Stimulated activated CD4-positive, alpha-beta T cell treated with anti-CD3 and anti-CD28 coated beads, Interleukin-4, amount 100 ng/mL, for 24 hours (primary cell): ENCODE results near the gene CCDC89.
"Not testable (repeated sequence)": the region's sequence is repeated elsewhere in the genome, so short reads cannot be mapped to it uniquely, and the experiment has no call there.

ENCODE experiments used
- DNase-seq: peaks from one replicate; pipeline ENCODE4 v3.0.0-alpha.2; 2020

CCDC89 gene

DNA sequence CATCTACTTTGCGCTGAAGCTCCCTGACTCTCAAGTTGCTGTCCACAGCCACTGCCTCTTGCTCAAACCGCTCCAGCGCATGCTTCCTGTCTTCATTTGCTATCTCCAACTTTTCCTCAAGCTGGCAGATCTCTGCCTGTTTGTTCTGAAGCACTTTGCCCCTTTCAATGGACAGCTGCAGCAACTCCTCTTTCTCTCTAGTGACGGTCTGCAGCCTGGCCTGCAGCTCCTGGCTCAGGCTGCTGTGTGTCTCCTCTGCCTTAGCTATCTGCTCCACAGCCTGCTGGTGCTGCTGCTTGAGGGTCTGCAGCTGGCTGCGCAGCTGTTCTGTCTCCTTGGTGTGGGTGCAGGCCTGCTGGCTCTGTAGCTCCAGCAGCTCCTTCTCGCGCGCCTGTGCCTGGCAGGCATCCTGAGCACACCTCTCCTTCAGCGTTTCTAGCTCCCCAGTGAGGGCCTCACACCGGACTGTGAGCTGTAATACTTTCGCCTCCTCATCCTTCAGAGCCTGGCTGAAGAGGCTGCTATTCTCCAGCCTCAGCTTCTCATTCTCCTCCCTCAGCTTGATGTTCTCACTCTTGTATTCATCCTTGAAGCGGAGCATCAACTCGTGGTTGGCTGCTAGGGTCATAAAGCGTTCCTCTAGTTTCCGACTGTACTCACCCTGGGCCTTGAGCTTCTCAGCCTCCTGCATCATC is 723 bp downstream of the CCDC89 start:
- no peak for DNase-seq

- peak; percentile 68 for DNase-seq
Measured at GRCh38 chr11:85682330-85683305, 3.4 kb downstream of the CCDC89 start.

DNA sequence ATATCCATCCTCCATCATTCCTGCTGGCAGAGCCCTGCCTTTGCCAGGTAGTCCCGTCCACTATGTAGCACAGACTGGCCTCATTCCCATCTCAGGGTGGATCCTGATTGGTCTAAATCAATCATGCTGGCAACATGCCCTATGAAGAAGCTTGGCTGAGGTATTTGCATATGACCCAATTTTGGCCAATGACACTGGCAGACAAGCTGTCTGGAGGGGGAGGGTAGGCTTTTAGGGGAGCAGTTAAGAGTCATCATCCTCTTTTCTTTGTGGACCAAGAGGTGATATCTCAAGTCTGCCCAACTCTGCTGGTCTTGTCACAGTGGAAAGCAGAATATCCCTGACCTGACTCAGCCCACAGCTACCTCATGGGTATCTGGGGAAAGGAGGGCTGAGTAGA is 5.1 kb downstream of the CCDC89 start:
- DNase-seq: no peak

GRCh38 chr11:85679576-85679975 is 6.4 kb downstream of the CCDC89 start:
- DNase-seq: no peak

DNA sequence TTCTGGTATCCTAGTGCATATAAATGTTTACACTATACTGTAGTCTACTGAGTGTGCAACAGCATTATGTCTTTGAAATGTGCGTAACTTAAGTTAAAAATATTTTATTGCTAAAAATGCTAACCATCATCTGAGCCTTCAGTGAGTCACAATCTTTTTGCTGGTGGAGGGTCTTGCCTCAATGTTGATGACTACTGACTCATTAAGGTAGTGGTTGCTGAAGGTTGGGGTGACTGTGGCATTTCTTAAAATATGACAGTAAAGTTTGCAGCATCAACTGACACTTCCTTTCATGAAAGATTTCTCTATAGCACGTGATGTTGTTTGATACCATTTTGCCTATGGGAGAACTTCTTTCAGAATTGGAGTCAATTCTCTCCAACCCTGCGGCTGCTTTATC is 12.6 kb downstream of the CCDC89 start:
- DNase-seq: no peak

GRCh38 chr11:85672105-85672902 is 13.7 kb downstream of the CCDC89 start:
- no peak for DNase-seq

GRCh38 chr11:85670949-85671663 is 14.9 kb downstream of the CCDC89 start:
- DNase-seq: not testable (repeated sequence)

DNA sequence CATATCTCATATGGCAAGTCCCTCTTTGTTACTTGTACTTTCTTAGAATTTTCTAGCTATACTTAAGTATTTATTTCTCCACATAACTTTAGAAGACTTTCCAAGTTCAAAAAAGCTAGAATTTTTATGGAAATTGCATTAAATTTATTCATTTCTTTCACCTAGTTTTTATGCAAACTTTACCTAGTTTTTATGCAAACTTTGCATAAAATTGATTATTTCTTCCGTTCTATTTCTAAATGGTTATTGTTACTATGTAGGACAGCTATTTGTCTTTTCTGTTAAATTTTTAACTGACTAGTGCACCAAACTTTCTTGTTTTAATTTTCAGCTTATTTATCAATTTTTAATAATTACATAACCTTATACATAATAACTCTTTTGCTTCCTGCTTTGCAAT is 17.8 kb downstream of the CCDC89 start:
- DNase-seq: no peak

DNA sequence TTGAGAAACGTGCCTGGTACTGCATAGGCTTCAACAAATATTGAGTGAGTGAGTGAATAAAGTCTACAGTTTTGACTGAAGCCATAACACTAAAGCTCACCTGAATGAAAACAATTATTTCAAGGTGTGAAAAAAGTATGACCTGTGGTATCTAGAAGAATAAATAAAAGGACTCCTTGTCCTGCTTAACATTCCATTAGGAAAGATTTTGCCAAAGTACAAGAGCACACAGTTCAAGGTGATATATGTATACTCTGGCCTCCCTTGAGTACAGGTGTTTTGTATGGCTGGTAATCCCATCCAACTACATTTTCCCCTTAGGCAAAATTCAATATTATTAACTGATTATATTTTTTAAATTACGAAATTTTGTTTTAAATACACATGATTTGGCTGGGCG is 19.3 kb downstream of the CCDC89 start:
- no peak for DNase-seq

GRCh38 chr11:85665733-85666132 is 20.3 kb downstream of the CCDC89 start:
- DNase-seq: no peak

- DNase-seq: peak; percentile 97
Measured at GRCh38 chr11:85664615-85665481, 21.1 kb downstream of the CCDC89 start, which contains the start of gene CREBZF. TSS of gene CREBZF (minus strand) at chr11:85665129. CDS start at chr11:85664875, 254 bp downstream.

GRCh38 chr11:85663753-85664614 is 22.0 kb downstream of the CCDC89 start:
- peak; percentile 90 for DNase-seq

DNA sequence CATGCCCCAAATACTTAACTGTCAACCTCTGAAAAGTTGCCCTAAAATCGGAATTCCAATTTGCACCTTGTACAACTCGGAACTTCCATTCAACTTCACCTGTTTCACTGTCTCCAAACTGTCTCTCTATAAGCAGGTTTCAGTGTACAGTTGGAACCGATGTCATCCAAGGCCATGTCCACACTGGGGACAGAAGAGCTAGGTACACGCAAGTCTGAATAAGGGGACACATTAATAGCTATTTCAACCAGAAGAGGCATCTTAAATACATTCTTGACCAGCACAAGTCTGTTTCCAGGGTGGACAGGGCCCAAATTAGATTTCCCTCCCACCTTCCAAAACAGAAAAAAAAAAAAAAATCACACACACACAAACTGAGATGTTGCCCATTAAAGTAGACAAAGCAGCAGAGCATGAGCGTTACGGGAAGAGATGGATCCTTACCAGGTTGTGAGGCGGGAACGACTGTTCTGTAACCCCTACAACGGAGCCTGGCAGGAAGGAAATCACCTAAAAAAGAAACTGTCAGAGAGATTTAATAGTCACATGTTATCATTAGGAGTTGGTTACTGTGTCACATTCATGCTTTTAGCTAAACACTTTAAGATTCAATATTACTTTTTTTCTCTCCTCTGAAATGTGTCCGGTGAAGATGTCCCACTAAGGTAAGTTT is 22.8 kb downstream of the CCDC89 start:
- DNase-seq: no peak

DNA sequence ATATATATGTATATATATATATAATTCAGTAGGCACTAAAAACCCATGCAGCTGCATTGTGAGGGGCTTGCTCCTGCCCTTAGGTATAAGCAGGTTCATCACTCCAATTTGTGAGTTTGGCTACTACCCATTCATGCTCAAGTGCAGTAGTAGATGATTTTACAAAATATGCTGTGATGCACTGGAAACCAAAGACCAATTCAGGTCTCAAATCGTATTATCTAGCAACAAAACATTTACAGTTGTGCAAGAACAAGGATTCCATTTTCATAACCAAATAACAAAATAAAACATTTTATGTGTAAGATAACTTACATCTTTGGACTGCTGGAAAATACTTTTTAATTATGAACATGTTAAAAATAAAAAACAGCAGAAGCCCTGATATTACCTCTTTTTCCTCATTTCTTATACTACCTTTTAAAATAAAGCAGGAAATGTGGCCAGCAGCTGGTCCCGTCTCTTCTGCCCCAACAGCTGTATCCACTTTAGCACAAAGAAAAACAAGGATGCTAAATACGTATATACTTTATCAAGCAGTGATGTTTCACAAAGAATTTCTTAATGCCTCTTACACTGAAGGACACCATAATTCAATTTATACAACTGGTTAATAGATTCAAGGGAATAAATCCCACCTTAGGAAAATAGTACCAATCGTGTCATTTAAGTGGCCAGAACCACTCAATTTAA is 23.9 kb downstream of the CCDC89 start:
- DNase-seq: no peak

DNA sequence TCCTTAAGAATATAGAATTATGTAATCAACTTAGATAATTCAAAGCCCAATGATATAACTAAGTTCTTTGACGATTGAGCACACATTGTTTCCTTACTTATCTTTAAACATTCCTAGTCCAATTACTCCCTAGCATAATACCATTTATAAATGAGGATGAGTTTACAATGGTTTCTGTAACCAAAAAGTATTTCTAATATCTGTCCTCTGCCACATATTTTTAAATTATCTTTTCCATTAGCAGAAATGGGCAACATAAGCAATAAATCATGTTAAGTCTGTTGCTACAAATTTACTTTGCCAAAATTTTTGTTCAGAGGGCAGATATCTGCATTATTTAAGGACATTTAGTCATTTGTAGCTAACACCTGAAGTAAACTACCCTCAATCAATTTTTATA is 27.8 kb downstream of the CCDC89 start:
- DNase-seq: no peak

GRCh38 chr11:85656777-85657176 is 29.2 kb downstream of the CCDC89 start:
- DNase-seq: no peak

DNA sequence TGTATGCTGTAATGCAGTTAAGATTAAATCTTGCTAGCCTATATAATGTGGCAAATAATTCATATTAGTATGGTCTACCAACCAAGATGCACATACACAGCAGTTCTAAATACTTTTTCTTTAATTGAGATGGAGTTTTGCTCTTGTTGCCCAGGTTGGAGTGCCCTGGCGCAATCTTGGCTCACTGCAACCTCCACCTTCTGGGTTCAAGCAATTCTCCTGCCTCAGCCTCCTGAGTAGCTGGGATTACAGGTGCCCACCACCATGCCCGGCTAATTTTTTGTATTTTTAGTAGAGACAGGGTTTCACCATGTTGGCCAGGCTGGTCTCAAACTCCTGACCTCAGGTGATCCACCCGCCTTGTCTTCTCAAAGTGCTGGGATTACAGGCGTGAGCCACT is 31.7 kb downstream of the CCDC89 start:
- not testable (repeated sequence) for DNase-seq

- DNase-seq: no peak
Measured at GRCh38 chr11:85652786-85653447, 33.1 kb downstream of the CCDC89 start.

DNA sequence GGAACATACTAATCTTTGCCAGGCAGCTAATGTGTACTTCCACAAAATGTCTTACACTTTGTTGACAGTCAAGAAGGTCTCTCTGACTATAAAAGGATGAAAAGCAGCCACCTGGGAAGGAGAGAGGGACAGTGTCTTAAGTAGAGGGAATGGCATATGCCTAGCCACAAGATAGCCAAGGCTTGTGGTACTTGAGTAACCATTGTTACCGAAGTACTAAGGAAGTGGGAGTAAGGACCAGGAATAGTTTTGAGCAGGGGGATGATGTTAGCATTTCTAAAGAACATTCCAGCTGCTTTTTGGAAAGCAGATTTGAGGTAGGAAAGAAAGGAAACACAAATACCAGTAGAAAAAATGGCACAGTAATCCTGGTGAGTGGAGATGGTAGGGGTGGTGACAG is 34.9 kb downstream of the CCDC89 start:
- no peak for DNase-seq
